CD1c-positive myeloid dendritic cell (primary cell): Measurements from ENCODE around the gene MANF.
A peak's percentile ranks its signal among the peaks of the same experiment; 100 is the strongest.

Experiments
- DNase-seq: peaks from one replicate; pipeline ENCODE4 v3.0.0-alpha.2; 2016; ENCODE audit errors: extremely low spot score

MANF gene

DNA sequence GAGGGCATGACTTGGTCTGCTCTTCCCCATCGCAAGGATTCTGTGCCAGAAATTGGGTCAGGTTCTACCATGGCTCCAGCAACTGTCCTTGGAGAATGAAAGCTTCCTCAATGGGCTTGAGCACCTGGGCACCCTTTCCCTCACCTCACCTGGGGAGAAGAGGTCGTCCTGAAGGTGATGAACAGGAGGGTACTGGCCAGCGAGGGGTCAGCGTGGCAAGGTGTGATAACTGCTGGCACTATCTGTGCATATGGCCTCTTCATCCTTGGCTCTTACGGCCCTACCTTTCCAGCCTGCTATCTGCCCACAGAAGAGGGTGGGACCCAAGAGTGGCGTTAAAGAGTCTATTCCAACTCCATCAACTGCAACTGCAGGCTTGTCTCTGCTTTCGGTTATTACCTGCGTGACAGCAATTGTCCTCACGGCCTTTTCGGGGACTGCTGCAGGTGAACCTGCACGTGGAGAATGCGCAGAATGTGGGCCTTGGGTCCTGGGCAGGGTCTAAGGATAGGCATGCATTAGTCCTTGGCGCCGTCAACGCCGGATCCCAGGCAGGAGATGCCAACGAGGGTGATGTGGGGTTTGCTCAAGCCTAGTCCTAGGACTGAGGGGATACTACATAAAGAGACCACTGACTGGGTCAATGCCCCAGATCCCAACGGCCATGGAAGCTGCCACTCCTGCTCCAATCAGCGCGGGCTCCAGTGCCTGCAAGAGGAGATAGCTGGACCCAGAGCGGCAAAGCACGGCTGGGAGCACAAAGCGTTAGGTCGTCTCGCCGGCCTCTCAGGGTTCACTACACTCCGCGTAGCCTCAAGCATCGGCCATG is 5.4 kb downstream of the MANF start:
- DNase-seq = no peak

DNA sequence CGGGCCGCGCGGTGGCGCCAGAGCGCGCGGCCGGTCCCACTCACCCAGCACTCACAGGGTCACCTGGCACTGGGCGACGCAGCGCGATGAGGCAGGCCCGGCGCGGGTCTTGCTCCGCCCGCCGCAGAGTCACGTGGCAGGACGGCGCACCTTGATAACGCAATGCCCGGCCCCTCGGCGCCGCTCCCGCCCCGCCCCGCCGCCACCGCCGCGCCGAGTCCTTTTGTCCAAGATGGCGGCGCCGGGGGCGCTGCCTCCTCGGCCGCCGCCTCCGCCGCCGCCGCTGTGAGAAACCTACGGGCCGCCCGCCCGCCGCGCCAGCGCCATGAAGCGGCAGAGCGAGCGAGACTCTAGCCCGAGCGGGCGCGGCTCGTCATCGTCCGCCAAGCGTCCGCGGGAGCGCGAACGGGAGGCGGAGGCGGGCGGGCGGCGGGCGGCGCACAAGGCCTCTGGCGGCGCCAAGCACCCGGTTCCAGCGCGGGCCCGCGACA is 6.0 kb downstream of the MANF start, which contains the start of gene RBM15B:
Gene RBM15B, plus strand, starts transcription at position 211 of the 491 bp plus-strand sequence. Its CDS starts 115 bp downstream, at position 326.
- DNase-seq = peak; percentile 98

DNA sequence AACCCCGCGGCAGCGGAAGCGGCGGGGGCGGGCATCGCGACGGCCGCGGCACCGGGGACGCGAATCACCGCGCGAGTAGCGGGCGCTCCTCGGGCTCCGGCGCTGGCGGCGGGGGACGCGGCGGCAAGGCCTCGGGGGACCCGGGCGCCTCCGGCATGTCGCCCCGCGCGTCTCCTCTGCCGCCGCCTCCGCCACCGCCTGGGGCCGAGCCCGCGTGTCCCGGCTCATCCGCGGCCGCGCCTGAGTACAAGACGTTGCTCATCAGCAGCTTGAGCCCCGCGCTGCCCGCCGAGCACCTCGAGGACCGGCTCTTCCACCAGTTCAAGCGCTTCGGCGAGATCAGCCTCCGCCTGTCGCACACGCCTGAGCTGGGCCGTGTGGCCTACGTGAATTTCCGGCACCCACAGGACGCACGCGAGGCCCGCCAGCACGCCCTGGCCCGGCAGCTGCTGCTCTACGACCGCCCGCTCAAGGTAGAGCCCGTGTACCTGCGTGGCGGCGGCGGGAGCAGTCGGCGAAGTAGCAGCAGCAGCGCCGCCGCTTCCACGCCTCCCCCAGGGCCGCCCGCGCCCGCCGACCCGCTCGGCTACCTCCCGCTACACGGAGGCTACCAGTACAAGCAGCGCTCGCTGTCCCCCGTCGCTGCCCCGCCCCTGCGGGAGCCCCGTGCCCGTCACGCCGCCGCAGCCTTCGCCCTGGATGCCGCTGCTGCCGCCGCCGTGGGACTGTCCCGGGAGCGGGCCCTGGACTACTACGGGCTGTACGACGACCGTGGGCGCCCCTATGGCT is 6.7 kb downstream of the MANF start:
- peak; percentile 37 for DNase-seq

DNA sequence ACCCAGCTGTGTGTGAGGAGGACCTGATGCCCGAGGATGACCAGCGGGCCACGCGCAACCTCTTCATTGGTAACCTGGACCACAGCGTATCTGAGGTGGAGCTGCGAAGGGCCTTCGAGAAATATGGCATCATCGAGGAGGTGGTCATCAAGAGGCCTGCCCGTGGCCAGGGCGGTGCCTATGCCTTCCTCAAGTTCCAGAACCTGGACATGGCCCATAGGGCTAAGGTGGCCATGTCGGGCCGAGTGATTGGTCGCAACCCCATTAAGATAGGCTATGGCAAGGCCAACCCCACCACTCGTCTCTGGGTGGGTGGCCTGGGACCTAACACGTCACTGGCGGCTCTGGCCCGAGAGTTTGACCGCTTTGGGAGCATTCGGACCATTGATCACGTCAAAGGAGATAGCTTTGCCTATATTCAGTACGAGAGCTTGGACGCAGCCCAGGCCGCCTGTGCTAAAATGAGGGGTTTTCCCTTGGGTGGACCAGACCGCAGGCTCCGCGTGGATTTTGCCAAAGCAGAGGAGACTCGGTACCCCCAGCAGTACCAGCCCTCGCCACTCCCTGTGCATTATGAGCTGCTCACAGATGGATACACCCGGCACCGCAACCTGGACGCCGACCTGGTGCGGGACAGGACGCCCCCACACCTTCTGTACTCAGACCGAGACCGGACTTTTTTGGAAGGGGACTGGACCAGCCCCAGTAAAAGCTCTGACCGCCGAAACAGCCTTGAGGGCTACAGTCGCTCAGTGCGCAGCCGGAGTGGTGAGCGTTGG is 7.5 kb downstream of the MANF start:
- no peak for DNase-seq

DNA sequence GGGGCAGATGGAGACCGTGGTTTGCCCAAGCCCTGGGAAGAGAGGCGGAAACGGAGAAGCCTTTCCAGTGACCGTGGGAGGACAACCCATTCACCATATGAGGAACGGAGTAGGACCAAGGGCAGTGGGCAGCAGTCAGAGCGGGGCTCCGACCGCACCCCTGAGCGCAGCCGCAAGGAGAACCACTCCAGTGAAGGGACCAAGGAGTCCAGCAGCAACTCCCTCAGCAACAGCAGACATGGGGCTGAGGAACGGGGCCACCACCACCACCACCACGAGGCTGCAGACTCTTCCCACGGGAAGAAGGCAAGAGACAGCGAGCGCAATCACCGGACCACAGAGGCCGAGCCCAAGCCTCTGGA is 8.0 kb downstream of the MANF start:
- DNase-seq = no peak

DNA sequence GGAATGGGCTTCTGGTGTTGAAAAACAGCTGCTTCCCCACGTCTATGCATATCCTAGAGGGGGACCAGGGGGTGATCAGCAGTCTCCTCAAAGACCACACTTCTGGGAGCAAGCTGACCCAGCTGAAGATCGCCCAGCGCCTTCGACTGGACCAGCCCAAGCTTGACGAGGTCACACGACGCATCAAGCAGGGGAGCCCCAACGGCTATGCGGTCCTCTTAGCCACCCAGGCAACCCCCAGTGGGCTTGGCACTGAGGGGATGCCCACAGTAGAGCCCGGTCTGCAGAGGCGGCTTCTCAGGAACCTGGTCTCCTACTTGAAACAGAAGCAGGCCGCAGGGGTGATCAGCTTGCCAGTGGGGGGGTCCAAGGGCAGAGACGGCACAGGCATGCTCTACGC is 8.5 kb downstream of the MANF start:
- no peak for DNase-seq

DNA sequence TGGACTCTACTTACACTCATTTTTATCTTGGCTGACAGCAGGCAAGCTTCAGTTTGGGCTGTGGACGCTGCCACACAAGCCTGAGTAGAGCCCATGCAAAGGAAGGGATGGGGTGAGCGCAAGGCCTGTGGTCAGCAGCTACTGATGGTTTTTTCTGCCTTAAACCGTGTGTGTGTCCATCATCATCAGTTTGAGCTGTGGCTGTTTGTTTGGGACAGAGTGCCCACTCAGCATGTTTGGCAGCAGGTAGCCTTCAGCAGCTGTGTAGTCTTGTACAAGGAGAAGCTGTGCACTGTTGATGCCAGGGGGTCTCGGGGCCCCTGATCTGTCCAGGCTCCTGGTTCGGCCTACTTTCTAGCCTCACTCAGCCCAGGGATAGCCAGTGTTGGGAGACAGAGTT is 9.4 kb downstream of the MANF start:
- no peak for DNase-seq

DNA sequence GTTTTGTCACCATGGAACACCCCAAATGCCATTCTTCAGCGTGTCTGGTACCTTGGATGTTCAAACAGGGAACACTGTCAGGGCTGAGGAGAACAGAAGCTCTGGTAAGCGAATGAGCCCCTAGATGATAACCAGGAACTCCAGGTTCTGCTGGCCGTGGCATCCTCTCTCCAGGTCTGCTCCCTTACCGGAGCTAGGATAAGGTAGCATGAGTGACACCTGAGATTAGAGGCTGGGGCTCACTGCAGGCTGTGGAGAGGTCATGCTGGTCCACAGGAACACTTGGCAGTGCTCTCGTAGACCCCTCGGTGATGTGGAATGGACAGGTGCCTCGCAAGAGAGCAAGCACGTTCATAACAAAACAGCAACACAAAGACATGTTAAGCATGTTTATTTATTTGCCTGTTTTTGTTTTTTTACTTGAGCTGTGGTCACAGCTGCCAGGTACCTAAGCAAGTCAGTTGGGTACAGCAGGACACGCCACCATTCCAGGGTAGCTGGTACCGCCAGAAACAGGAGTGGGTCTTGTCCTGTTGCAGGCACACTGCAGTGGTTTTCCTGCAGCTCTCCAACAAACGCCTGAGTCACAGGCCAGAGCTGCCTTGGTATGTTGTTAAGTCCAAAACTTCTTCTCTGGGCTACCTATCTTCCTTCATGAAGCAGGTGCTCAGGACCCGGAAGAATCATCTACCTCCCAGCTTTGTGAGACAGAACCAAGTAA is 10.6 kb downstream of the MANF start:
- no peak for DNase-seq

DNA sequence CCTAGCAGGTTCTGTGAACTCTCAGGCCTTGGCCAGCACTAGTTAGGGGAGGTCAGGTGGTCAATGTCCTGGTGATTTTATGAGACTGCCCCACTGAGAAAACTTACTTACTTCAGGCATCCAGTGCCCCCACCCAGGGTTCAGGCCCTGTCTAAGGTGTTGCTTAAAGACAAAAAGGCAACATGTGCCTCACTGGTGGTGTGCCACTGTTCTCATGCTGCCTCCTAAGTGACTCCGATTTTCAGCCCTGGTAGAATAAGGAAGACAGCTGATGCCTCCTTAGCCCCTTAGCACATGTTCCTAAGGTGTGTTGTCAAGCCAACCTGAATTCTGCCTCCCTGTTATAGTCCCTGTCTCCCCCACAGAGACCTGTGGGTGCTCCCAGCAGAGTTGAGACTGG is 11.3 kb downstream of the MANF start:
- no peak for DNase-seq

DNA sequence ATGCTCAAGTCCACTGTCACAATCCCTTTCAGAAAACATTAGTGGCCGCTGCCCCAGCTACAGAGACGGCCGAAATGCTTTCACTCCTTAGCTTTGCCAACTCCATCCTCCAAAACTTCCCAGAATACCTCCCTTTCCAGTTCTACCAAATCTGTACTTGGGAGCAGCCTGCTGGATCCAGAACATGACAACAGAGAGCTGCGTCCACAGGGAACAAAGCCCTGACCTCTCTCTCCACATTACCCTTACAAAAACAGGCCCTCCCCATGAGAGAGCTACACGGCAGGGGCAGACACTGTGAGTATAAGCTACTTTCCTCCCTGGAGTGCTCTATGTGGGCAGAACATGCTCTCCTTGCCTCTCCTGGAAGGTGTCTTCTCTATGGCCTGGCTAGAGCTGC is 12.3 kb downstream of the MANF start:
- DNase-seq = no peak

DNA sequence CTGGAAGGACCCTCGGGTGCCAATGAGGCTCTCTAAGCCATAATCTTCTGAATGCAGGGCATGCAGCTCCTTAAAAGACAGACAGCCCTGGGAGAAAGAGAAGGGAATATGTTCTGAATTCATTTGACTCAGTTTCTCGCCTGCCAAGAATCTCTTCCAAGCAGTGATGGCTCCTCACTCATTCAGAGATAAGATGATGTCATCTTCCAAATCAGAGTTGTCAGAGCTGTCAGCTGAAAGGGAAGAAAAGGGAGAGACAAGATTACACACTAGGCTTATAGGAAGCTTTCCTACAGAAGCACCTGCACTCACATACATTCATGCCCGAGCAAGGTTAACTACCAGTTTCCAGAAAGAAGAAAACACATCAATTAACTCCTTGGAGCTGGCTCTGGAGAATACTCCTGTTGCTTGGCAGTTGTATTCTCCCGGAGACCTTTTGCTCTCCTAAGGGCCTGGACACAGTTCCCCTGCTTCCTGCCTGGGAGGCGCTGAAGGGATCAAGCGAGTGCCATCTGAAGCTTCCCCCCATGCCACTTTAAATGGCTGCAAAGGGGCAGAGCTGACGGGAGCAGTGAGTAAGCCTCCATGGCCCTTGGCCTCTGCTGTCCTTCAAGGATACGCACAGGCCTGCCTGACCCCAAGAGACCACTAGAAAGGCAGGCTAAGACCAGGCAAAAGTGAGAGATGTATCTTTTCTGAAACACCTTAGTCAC is 13.7 kb downstream of the MANF start:
- no peak for DNase-seq

DNA sequence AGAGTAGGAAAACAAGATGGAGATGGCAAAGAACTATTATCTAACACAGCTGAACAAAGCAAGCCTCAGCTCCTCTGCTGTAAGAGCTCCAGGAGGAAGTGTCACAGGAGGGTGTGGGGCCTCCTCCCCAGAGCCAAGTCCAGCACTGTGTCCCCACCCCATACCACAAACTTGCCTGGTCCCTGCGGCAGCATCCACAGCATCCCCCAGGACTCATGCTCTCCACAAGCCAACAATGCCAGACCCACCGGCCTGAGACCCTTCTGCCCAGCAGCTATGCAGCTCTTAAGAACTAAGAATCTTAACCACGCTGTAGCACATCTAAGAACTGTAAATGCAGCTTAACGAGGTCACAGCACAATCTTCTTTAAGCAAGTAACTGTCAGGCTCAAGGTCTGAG is 15.1 kb downstream of the MANF start:
- no peak for DNase-seq

DNA sequence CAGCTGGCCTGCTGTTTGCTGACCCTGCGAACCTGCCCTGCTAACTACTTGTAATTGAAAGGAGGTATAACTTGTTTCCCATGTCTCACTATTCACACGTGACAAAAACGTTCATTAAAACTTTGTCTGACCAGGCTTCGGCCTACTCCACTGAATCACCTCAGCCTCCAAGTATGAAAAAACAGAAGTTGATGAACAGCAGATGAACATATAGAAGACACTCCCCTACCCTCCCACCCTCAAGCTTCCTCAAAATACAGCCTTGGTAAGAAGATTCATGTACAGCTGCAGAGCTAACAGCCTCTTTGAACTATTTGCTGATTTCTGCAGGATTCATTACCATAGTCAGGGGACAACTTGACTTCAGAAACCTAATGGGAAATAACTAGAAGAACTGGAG is 16.6 kb downstream of the MANF start:
- DNase-seq = peak; percentile 85

DNA sequence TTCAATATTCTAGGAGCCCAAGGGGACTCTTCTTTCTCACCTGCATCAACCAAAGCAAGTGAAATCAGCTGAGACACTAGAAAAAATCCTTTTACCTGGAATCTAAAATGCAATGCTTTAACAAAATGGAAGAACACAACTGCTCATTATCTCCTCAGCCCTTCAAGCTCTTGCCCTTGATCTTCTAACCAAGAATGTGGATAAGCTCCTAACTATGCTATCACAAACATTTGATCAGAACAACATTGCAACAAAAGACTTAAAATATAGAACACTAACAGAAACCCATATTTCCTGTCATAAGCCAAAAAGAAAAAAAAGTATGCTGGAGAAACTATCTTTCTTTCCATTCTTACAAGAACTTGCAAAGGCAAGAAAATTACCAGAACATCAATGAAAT is 18.6 kb downstream of the MANF start:
- no peak for DNase-seq

DNA sequence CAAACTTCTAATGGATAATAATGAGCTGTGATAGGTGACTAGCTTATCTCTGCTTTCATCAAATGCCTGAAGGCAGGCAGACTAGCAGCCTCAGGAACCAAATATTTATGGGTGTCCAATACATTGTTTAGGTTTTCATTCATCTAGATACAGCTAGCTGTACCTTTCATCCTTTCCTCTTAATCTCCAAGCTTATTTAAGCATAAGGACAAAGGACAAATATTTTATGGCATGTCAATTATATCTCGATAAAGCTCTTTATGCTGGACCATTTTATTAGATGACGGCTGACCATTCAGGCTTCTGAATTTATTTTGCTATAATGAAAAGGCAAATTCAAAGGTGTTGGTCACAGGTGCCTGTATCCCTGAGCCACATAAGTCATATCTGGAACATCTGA is 22.9 kb downstream of the MANF start:
- DNase-seq = no peak

DNA sequence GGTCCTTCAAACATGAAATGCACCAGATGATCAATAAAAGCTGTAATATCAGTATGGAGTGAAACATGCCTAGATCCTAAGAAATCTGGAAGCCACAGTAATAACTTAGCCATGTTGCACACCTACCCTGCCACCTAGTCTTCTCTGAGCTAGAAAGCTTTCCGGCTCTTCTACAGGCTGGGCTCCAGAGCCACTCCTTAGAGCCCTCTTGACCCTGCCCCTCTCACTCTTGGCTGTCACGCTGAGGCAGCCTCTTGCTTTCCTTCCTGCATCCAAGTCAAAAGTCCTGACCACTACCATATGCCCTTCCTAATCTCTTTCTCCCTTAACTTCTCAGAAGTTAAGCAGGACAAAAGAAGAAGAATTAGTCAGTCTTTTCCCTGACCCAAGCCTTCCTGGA is 23.7 kb downstream of the MANF start:
- DNase-seq = no peak

DNA sequence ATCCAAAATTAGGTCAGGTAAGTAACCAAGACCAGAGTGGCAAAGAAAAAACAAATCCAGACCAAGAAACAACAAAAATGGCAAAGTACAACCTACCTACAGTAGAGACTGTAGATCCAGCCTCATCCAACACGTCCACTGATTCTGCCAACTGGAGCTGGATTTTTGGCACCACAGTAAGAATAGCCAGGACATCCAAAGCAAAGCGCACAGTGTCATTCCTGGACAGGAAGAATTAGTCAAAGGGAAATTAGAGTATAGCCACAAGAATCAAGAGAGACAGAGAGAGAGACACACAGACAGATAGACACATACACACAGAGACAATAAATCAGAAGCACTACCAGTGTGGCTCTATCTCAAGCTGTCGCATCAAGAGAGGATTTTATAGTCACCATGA is 37.1 kb downstream of the MANF start:
- no peak for DNase-seq

DNA sequence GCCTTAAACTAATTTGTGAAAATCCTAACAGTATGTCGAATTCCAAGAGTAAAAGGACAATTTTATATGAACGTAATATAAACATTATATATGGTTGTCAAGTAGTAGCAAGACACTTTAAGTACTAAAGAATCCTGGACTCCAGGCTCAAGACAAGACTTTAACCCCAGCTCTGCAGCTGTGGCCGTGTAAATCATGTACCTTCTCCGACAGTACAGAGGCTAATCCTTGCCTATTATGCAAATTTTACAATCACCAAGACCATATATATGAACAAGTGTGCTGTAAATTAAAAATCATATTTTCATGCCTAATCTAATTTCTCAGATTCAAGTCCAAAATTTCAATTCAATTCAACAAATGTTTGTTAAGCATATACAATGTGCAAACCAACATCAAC is 41.8 kb downstream of the MANF start:
- DNase-seq = no peak

DNA sequence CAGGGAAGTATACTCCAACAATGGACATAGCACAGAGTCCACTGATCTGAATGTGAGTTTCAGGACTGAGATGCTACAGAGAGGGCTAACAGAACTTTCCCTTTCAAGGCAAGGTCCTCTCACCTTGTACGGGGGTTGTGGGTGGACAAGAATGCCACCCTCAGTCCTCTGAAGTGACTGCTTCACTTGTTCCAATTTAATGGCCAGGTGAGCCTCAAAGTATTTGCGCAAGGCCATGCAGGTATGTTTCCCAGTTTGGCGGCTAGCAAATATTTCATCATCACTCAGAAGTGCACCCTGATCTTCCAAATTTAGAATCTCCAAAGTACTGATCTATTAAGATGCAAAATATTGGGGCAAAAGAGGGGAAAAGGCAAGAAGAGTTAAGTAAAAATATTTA is 44.0 kb downstream of the MANF start:
- no peak for DNase-seq

DNA sequence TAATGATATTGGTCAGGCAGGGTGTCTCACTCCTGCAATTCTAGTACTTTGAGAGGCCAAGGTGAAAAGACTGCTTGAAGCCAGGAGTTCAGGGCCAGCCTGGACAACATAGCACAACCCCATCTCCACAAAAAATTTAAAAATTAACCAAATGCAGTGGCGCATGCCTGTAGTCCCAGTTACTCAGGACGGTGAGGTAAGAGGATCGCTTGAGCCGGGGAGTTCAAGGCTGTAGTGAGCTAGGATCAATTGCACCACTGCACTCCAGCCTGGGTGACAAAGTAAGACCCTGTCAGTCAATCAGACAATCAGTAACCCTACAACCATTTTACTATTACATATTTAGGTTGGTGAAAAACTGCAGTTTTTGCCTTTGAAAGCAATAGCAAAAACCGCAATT is 49.0 kb downstream of the MANF start:
- no peak for DNase-seq

DNA sequence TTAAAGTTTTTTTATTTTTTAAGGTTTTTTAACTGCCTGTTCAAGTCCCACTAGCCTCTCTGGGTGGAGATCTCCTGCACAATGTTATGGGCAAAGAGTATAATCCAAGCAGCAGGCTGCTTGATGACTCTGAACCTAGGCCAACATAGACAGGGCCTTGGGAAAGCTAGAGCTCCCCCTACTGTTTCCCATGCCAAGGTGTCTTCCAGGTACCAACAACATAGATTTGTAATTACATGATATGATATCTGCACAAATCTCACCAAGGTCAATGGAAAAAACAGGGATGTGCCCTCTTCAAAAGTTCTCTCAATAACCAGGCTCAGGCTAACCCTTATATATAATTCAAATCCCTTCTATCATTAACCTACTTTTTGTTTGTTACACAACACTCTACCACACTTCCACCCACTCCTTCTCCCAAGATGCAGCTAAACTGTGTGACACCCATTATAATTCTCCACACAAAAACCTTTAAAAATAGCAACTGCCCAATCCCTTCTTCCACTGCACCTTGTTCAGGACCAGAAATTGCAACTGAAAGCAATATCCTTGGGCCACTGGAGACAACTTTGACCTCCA is 49.7 kb downstream of the MANF start:
- peak; percentile 54 for DNase-seq
